Measurements from ENCODE around the gene LRP1B.

DNA sequence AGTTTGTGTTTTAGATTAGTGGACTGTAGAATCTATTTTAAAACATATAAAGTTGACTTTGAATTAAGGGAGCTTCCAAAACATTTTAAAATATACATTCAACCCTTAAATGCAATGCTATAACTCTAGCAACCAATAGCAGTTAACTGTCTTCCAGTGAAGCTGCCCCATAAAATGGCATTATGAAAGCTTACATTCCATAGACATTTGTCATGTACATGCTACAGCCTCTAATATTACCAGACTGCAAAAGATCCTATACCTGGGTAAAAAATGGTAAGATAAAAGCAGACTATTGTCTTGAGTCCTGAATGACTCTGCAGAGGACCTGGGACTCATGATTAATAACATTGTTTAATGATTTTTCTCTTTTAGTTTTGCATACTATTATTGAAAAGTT lies 489.4 kb downstream of the LRP1B start:
- TF ChIP-seq CTCF (IDR thresholded peaks at IDR 0.05; ENCODE audit: borderline replicate concordance, extremely low read depth, low read length, poor library complexity, severe bottlenecking): no peak
- TF ChIP-seq EZH2 (IDR thresholded peaks at IDR 0.05; ENCODE audit: borderline replicate concordance, low read depth, low read length, severe bottlenecking): no peak

All from DND-41 (cell line).